ENCODE data around the gene MIER2.

MIER2 gene

DNA sequence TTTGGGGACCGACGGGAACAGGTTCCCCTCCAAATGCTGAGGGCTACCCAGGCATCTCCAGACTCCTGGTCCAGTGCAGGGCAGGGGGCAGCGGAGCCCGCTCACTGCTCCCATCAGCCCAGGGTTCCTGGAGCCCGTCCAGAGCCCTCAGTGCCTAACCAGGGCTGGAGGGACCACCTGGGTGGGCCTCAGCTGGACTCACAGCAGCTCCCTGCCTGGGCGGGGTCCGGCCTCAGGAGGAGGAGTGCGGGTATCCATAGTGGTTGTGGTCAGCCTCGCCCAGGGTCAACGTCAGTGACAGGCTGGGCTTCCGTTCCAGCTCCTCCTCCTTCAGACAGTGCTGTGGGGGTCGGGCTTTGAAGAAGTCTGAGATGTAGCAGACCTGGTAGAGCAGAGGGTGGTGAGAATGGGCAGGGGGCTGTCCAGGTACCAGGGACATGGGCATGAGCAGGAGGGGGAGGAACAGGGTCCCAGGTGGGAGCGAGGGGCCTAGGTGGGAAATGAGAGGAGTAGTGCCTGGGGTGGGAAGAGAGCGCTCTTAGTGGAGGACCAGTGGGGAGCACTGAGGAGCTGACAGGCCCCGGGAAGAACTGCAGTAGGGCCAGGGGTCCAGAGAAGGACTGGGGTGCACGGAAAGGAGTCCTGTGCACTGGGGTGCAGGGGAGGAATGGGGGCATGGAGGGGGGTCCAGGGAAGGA lies 63.3 kb downstream of the MIER2 start:
- Histone ChIP-seq H3K27me3 (ENCODE audit: insufficient read depth, low read length) (no peaks in the 10 kb centered on the region; the same call in 1 of the 2 replicates), H3K4me3 (ENCODE audit: low read depth, low read length, poor library complexity, severe bottlenecking) (no peak overlapping the region), H3K36me3 (ENCODE audit: insufficient read depth, low read length) (no peaks in the 10 kb centered on the region), H3K79me2 (ENCODE audit: insufficient read depth, low read length) (no peaks in the 10 kb centered on the region), H3K9me3 (ENCODE audit: low read length) (no peaks in the 10 kb centered on the region), H3K4me1 (ENCODE audit: insufficient read depth, low read length, severe bottlenecking) (no peaks in the 10 kb centered on the region), H3K27ac (ENCODE audit: low read depth, low read length, poor library complexity, severe bottlenecking) (no peak overlapping the region), H4K20me1 (ENCODE audit: insufficient read depth, low read length) (no peaks in the 10 kb centered on the region), H3K4me2 (ENCODE audit: low read length) (no peak overlapping the region), H3K9me2 (ENCODE audit: low read depth, low read length) (no peaks in the 10 kb centered on the region), H3K9ac (ENCODE audit: low read length) (no peak overlapping the region), H3F3A (ENCODE audit: insufficient read depth, low read length) (no peaks in the 10 kb centered on the region), H2AFZ (ENCODE audit: low read length) (no peak overlapping the region)
- no peak for TF ChIP-seq EZH2 (IDR thresholded peaks at IDR 0.05; ENCODE audit: borderline replicate concordance, low read length)
- no peak for TF ChIP-seq CTCF (IDR thresholded peaks at IDR 0.05; ENCODE audit: low read length)

- H2AFZ ChIP-seq (ENCODE audit: low read length), result no peak overlapping the region
- H3K4me3 ChIP-seq (ENCODE audit: low read depth, low read length, poor library complexity, severe bottlenecking), result no peak overlapping the region
- H3F3A ChIP-seq (ENCODE audit: insufficient read depth, low read length), result no peaks in the 10 kb centered on the region
- H3K79me2 ChIP-seq (ENCODE audit: insufficient read depth, low read length), result no peaks in the 10 kb centered on the region
- H4K20me1 ChIP-seq (ENCODE audit: insufficient read depth, low read length), result no peaks in the 10 kb centered on the region
- H3K27me3 ChIP-seq (ENCODE audit: insufficient read depth, low read length), result no peaks in the 10 kb centered on the region; the same call in 1 of the 2 replicates
- H3K27ac ChIP-seq (ENCODE audit: low read depth, low read length, poor library complexity, severe bottlenecking), result no peak overlapping the region
- no peaks in the 10 kb centered on the region for H3K9me3 ChIP-seq (ENCODE audit: low read length)
- H3K36me3 ChIP-seq (ENCODE audit: insufficient read depth, low read length), result no peaks in the 10 kb centered on the region
- H3K4me1 ChIP-seq (ENCODE audit: insufficient read depth, low read length, severe bottlenecking), result no peaks in the 10 kb centered on the region
- no peak overlapping the region for H3K9ac ChIP-seq (ENCODE audit: low read length)
- no peak overlapping the region for H3K4me2 ChIP-seq (ENCODE audit: low read length)
- H3K9me2 ChIP-seq (ENCODE audit: low read depth, low read length), result no peaks in the 10 kb centered on the region
- TF ChIP-seq CTCF (IDR thresholded peaks at IDR 0.05; ENCODE audit: low read length) (no peak), EZH2 (IDR thresholded peaks at IDR 0.05; ENCODE audit: borderline replicate concordance, low read length) (no peak)
These were observed 64.0 kb downstream of the MIER2 start for GRCh38 chr19:280541-281009.

DNA sequence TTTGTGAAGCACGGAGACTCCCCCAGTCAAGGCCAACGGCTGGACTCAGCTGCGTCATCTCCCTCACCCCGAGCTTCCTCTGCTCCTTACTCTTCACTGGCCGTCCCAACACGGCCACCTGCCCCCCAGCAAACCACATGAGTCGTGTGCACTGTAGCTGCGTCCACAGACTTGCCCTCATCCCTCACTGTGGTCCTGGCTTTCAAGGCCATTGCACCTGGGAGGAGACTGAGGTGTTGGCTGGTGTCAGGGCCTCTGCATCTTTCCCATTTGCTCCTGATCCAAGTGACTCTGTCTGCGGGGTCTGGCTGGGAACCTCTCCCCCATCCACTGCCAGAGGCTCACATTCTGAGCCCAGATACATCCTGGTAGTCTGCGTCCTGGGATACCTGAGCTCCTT lies 64.9 kb downstream of the MIER2 start:
- Histone ChIP-seq H3K9ac (ENCODE audit: low read length) (no peak overlapping the region), H3K27ac (ENCODE audit: low read depth, low read length, poor library complexity, severe bottlenecking) (no peak overlapping the region), H3K36me3 (ENCODE audit: insufficient read depth, low read length) (no peaks in the 10 kb centered on the region), H3K4me2 (ENCODE audit: low read length) (no peak overlapping the region), H3K27me3 (ENCODE audit: insufficient read depth, low read length) (no peaks in the 10 kb centered on the region; the same call in 1 of the 2 replicates), H3K4me3 (ENCODE audit: low read depth, low read length, poor library complexity, severe bottlenecking) (no peak overlapping the region), H3F3A (ENCODE audit: insufficient read depth, low read length) (no peaks in the 10 kb centered on the region), H3K9me2 (ENCODE audit: low read depth, low read length) (no peaks in the 10 kb centered on the region), H2AFZ (ENCODE audit: low read length) (no peak overlapping the region), H3K4me1 (ENCODE audit: insufficient read depth, low read length, severe bottlenecking) (no peaks in the 10 kb centered on the region), H3K9me3 (ENCODE audit: low read length) (no peaks in the 10 kb centered on the region), H3K79me2 (ENCODE audit: insufficient read depth, low read length) (no peaks in the 10 kb centered on the region), H4K20me1 (ENCODE audit: insufficient read depth, low read length) (no peaks in the 10 kb centered on the region)
- no peak for TF ChIP-seq EZH2 (IDR thresholded peaks at IDR 0.05; ENCODE audit: borderline replicate concordance, low read length)
- TF ChIP-seq CTCF (IDR thresholded peaks at IDR 0.05; ENCODE audit: low read length), result no peak

Measured in OCI-LY1 (cell line).